HG02588 (cell line): ENCODE data around the gene DPH5.
"Not testable (repeated sequence)": the region's sequence is repeated elsewhere in the genome, so short reads cannot be mapped to it uniquely, and the experiment has no call there.

Experiments used
- ATAC-seq: cut with Tn5 transposase; IDR thresholded peaks from one replicate; pipeline ENCODE4 v1.9.1; 2021; ENCODE audit warnings: mild to moderate bottlenecking, moderate library complexity; ENCODE audit not compliant: unreplicated experiment

DPH5 gene

GRCh38 chr1:100989306-100990077 is 36.1 kb downstream of the DPH5 start:
- no peak for ATAC-seq

DNA sequence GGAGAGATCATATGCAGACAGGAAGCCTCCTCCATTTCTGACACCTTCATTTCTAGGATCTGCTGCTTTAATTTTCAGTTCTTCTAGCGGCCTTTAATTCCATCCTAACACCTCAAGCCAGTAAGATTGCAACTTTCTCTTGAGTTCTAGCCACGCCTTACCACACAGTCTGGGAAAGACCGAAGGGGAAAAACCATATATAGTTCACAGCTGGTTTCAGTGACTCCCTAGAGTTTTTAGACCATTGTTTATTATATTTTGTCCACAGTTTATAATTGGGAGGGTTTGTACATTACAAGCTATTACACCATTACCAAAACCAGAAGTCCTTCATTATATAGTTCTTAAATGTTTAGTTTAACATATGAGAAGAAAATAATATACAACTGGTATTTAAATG is 37.5 kb downstream of the DPH5 start:
- ATAC-seq: no peak

DNA sequence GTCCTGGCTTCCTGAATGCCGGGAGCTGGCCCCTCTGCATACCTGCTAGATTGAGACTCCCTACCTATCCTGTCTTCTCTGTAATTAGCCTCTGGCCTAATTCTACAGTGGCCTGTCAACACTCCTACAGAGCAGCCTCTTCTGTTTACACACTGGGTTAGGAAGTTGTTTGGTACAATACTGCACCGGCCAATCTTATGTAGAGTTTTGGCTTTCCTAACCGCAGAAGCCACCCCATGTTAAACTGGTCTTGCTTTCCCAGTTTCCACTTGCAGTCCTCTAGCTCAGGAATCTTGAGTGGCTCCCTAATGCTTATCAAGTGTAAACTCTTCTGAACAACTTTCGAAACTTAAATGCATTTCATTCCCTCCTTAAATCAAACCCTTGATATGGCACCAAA is 42.8 kb downstream of the DPH5 start:
- no peak for ATAC-seq

DNA sequence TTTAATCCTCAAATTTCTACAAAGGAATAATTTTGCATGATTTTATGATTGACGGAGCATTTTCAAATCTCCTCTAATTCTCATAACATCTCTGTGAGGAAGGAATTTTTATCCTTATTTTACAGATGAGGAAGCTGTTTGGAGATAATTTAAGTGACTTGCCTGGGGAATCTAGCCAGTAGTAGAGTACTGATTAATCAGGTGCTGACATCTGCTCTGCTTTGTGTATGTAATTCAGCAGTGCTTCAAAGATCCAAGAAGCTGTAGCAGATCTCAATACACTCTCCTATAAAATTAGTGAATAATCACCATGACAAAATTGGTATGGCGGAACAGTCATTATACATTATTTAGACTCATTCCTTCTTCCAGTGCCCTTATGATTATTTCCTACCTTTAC is 46.0 kb downstream of the DPH5 start:
- ATAC-seq: no peak

DNA sequence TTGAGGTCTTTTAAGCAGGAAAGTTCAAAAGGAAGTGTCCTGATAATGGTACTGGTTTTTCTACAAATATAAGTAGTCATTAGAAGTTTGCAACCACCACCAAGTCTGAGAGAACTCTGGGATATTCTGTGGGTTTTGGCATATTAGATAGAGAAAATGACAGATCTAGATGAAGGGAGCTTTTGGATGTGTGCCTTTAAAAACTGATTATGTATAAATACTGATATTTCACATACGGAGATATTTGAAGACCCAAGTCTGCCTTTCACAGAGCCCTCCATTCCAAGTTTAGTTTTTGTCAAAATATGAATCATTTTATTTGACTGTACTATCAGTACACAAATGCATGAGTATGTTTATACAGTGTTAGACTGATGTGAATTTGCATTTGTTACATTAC is 48.6 kb downstream of the DPH5 start:
- ATAC-seq: no peak

DNA sequence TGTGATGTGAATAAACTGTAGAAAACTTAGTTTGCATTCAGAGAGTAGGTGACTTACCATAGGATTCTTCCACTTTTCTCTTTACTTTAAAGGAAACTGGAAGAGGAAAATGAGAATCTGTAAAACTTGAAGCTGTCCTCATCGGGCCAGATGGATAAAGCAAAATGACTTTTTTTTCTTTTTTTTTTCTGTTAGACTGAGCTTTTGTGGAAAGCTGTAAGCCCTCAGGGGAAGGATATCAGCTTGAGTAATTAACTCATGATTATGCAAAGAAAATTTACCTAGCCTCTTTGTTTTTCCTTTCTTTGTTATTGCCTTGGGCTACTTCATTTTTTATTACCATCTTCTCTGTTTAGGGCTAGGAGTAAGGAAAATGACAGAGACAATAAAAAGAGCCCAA is 53.4 kb downstream of the DPH5 start:
- no peak for ATAC-seq

GRCh38 chr1:100971021-100971420 is 54.6 kb downstream of the DPH5 start:
- no peak for ATAC-seq

- ATAC-seq: no peak
Measured at GRCh38 chr1:100969327-100969726, 56.3 kb downstream of the DPH5 start.

- ATAC-seq: no peak
Measured at GRCh38 chr1:100968621-100969020, 57.0 kb downstream of the DPH5 start.

- no peak for ATAC-seq
Measured at GRCh38 chr1:100960098-100960497, 65.5 kb downstream of the DPH5 start.

- no peak for ATAC-seq
Measured at GRCh38 chr1:100959502-100960060, 66.0 kb downstream of the DPH5 start.

- no peak for ATAC-seq
Measured at GRCh38 chr1:100955322-100955721, 70.3 kb downstream of the DPH5 start.

DNA sequence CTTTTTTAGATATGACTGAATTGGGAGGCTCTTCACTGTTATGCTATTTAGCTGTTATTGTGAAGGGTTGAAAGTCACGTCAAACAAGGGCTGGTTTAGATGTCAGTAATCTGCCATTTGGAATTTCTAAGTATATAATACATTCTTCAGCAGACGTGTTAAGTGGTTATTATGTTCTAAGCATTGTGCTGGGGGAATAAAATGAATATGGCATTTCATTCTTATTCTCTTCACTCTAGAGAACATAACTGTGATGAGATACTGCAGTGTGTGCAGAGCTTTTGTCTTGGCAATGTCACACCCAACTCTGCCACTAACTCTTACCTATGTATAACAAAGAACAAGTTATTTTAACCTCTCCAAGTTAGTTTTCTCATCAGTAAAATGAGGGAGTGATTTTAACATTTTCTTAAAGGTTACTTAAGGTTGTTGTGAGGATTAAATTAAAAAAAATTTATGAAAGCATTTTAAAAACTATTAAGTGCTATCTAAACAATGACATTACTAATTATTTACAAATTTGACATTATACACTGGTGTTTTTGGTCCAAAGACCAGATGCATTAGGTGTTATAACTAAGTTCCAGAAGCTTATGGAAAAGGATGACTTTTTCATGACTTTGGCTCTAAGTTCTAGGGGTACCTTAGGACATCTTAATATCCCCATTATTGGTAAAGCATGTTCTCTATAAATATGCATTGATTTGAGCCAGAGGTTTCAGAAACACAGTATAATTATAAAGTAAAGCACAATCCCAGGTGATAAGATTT is 71.4 kb downstream of the DPH5 start:
- ATAC-seq: no peak

DNA sequence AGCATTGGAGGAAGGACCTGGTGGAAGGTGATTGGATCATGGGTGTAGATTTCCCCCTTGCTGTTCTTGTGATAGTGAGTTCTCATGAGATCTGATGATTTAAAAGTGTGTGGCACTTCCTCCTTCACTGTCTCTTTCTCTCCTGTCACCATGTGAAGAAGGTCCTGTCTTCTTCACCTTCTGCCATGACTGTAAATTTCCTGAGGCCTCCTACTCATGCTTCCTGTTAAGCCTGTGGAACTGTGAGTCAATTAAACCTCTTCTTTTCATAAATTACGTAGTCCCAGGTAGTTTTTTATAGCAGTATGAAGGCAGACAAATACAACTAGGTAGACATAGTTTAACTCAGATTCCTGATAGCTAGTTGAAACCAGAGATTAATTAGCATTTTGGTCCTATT is 72.6 kb downstream of the DPH5 start:
- ATAC-seq: not testable (repeated sequence)

DNA sequence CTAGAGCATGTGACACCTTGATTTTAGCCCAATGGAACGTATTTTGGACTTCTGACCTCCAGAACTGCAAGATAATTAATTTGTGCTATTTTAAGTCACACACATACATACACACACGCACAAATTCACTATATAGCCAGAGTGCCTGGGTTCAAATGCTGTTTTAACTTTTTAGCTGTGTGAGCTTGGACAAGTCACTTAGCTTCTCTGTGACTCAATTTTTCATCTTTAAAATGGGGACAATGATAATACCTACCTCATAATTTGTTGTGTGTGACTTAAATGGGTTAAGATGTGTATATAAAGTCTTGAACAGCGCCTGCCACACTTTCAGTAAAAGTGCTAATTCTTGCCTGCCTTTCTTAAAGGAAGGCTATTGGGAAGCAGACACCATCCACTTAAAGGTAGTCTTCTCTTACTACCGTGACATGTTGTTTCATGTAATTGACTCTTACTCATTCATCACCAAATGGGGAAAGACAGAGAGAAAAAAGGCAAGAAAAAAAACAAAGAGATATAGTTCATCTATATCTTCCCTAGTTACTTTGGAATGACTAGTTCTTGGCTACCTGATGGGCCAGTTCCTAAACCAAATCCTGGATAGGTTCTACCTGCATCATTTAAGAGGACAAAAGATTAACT is 73.4 kb downstream of the DPH5 start:
- ATAC-seq: no peak

GRCh38 chr1:100950781-100951180 is 74.8 kb downstream of the DPH5 start:
- ATAC-seq: no peak

- ATAC-seq: no peak
Measured at GRCh38 chr1:100950337-100950736, 75.2 kb downstream of the DPH5 start.

DNA sequence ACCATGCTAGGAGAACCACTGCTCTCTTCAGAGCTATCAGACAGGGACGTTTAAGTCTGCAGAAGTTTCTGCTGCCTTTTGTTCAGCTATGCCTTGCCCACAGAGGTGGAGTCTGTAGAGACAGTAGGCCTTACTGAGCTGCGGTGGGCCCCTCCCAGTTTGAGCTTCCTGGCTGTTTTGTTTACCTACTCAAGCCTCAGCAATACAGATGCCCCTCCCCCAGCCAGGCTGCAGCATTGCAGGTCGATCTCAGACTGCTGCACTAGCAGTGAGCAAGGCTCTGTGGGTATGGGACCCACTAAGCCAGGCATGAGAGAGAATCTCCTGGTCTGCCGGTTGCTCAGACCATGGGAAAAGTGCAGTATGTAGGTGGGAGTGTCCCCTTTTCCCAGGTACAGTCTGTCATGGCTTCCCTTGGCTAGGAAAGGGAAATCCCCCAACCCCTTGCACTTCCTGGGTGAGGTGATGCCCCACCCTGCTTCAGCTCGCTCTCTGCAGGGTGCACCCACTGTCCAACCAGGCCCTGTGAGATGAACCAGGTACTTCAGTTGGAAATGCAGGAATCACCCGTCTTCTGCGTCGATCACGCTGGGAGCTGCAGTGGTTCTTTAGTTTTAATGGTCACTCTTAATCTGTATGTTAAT is 75.9 kb downstream of the DPH5 start:
- peak; percentile 90 for ATAC-seq

GRCh38 chr1:100948721-100949405 is 76.7 kb downstream of the DPH5 start:
- not testable (repeated sequence) for ATAC-seq

DNA sequence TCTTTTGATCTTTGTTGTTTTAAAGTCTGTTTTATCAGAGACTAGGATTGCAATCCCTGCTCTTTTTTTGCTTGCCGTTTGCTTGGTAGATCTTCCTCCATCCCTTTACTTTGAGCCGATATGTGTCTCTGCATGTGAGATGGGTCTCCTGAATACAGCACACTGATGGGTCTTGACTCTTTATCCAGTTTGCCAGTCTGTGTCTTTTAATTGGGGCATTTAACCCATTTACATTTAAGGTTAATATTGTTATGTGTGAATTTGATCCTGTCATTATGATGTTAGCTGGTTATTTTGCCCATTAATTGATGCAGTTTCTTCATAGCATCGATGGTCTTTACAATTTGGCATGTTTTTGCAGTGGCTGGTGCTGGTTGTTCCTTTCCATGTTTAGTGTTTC is 77.8 kb downstream of the DPH5 start:
- not testable (repeated sequence) for ATAC-seq
